Thyroid gland (tissue), 4 donors: ENCODE data around the gene ANGPTL4.

Experiments
- POLR2A ChIP-seq, 2 donors: fragments of 450-650 bp; IDR thresholded peaks; one replicate each; pipeline ENCODE4 v1.6.1; 2017; ENCODE audit warnings: antibody characterized with exemption in 2 of 2, mild to moderate bottlenecking in 2 of 2, moderate library complexity in 1 of 2
- TF ChIP-seq, protein P1 (sequence below), 6 experiments: fragments of 200-600 bp in 3 of 6; fragments of 450-650 bp in 3 of 6; sonication (generic) in 3 of 6; IDR thresholded peaks; one replicate each; pipeline ENCODE4 v1.5.1; 2016 to 2019; ENCODE audit warnings: antibody characterized with exemption in 6 of 6, mild to moderate bottlenecking in 2 of 6, inconsistent platforms in 1 of 6, moderate library complexity in 1 of 6

DNA sequence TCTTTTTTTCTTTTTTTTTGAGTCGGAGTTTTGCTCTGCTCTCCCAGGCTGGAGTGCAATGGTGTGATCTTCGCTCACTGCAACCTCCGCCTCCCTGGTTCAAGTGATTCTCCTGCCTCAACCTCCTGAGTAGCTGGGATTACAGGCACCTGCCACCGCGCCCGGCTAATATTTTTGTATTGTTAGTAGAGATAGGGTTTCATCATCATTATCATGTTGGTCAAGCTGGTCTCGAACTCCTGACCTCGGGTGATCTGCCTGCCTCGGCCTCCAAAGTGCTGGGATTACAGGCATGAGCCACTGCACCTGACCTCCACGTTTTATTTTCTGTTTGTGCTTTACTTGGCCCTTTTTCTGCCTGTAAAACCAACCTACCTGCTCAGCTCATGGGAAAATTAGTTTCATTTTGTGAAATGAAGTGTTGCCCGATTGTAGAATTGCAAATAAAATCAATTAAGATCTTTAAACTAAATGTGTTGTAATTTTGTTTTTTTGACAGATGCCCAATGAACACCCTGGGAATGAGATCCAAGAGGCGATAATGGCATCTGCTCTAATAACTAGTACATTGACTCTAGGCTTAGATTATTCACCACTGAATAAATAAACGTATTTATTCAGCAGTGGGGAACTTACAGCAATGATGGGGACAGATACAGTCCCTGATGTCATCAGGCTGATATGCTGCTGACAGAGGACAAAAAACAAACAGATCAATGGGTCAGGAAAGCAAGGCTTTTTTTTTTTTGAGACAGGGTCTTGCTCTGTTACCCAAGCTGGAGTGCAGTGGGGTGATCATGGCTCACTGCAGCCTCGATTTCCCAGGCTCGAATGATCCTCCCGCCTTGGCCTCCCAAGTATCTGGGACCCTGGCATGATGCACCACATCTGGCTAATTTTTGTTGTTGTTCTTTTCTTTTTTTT, 24.0 kb downstream of the ANGPTL4 start:
- TF ChIP-seq, protein P1, sequence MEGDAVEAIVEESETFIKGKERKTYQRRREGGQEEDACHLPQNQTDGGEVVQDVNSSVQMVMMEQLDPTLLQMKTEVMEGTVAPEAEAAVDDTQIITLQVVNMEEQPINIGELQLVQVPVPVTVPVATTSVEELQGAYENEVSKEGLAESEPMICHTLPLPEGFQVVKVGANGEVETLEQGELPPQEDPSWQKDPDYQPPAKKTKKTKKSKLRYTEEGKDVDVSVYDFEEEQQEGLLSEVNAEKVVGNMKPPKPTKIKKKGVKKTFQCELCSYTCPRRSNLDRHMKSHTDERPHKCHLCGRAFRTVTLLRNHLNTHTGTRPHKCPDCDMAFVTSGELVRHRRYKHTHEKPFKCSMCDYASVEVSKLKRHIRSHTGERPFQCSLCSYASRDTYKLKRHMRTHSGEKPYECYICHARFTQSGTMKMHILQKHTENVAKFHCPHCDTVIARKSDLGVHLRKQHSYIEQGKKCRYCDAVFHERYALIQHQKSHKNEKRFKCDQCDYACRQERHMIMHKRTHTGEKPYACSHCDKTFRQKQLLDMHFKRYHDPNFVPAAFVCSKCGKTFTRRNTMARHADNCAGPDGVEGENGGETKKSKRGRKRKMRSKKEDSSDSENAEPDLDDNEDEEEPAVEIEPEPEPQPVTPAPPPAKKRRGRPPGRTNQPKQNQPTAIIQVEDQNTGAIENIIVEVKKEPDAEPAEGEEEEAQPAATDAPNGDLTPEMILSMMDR (IDR thresholded peaks at IDR 0.05), result no peak
- no peak for TF ChIP-seq POLR2A (IDR thresholded peaks at IDR 0.05)
